ENCODE measurements around the gene KLHL13.
"Not testable (repeated sequence)": the region's sequence is repeated elsewhere in the genome, so short reads cannot be mapped to it uniquely, and the experiment has no call there.

GRCh38 chrX:118002417-118002816, 114.2 kb downstream of the KLHL13 start:
- TF ChIP-seq CTCF, POLR2A (IDR thresholded peaks at IDR 0.05): not testable (repeated sequence)
